Tibial nerve (tissue), 4 donors: ENCODE data around the gene ULK3.

Experiments
- EP300 ChIP-seq, 2 donors: sonication (generic); formaldehyde crosslinking; IDR thresholded peaks; one replicate each; pipeline ENCODE4 v1.6.1; 2017; ENCODE audit warnings: antibody characterized with exemption in 2 of 2, mild to moderate bottlenecking in 1 of 2
- POLR2A ChIP-seq, 2 donors: fragments of 450-650 bp; IDR thresholded peaks; one replicate each; pipeline ENCODE4 v1.6.1; 2017; ENCODE audit warnings: antibody characterized with exemption in 2 of 2, mild to moderate bottlenecking in 2 of 2, moderate library complexity in 2 of 2
- TF ChIP-seq, protein P1 (sequence below), 5 experiments: fragments of 200-600 bp in 3 of 5; fragments of 450-650 bp in 2 of 5; sonication (generic) in 3 of 5; IDR thresholded peaks; one replicate each; pipeline ENCODE4 v1.5.1; 2016 to 2019; ENCODE audit warnings: antibody characterized with exemption in 5 of 5, mild to moderate bottlenecking in 3 of 5, moderate library complexity in 2 of 5

DNA sequence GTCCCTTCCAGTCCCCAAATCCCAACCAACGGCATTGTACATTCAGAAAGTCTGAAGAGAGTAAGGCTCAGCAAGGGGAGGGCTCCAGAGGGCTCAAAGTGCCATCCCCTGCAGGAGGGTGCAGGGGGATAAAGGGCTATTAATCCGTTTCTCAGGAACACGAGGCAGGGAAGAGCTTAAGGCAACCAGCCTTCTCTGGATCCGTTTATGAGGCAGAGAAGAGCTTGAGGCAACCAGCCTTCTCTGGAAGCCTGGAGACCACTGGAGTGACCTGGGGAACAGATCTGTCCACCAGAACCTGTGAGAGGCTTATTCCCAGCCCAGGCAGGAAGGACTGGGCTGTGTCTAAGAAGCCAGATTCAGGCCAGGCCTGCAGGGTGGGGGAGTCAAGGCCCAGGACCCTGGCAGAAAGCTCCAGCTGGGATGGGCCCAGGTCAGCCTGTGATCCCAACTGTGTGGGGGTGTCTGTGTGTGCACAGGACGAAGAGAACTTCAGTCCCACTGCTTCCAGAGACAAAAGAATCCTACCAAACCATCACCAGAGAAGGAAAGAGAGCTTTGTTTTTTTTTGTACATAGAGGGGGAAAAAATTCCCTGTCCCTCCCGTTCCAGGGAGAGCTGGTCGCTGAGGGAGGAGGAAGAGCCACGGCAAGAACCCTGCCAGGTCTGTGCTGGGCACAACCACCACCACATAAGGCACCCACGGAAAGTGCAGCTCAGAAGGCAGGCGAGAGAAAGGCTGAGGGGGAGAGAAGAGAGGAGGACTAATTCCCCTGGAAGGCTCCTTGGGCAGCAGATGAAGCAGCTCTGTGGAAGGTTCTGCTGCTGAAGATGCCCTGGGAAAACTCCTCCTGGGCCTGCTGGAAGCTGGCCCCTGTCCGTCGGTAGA is 1.6 kb upstream of the ULK3 start:
- TF ChIP-seq EP300 (IDR thresholded peaks at IDR 0.05) = no peak
- TF ChIP-seq, protein P1, sequence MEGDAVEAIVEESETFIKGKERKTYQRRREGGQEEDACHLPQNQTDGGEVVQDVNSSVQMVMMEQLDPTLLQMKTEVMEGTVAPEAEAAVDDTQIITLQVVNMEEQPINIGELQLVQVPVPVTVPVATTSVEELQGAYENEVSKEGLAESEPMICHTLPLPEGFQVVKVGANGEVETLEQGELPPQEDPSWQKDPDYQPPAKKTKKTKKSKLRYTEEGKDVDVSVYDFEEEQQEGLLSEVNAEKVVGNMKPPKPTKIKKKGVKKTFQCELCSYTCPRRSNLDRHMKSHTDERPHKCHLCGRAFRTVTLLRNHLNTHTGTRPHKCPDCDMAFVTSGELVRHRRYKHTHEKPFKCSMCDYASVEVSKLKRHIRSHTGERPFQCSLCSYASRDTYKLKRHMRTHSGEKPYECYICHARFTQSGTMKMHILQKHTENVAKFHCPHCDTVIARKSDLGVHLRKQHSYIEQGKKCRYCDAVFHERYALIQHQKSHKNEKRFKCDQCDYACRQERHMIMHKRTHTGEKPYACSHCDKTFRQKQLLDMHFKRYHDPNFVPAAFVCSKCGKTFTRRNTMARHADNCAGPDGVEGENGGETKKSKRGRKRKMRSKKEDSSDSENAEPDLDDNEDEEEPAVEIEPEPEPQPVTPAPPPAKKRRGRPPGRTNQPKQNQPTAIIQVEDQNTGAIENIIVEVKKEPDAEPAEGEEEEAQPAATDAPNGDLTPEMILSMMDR (IDR thresholded peaks at IDR 0.05) = no peak
- TF ChIP-seq POLR2A (IDR thresholded peaks at IDR 0.05) = no peak
